ENCODE data around the gene RAI1. TPM values are rescaled to one million over a fixed set of nuclear protein-coding genes. Genes with fewer than 3 reads are reported as not detected.
A peak's percentile ranks its signal among the peaks of the same experiment; 100 is the strongest.

Gene RAI1
- total RNA-seq, 1 donor from 2014 or later = 31.2 TPM

DNA sequence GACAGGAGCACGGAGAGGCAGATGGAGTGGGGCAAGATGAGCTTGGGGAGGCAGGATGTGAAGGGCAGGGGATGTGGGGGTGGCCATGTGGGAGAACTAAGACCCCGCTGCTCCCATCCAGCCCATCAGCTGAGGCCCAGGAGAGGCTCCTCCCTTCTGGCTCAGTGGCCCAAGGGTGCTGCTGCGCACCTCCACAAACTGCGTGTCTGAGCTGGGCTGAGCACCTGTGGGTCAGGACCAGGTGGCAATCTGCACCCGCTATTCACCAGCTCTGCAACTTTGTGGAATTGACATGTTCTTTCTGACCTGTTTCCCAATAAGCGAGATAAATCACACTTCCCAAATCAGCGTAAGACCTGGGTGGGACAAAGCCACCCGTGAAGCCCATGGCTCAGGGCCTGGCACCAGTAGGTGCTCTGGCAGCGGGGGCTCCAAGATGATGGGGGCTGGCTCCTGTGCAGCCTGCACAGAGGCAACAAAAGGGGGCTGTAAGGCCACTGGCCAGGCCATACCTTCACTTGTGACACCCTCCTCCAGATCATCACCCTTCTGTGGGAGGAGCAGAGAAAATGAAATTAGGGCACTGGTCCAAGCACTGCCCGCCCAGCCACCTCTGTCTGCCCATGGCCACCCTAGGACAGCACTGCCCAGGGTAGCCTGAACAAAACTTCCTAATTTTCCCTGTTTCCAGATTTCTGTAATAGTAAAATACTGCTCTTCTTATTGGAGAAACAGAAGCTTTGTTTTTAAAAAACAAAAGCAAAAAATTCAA, 167.2 kb downstream of the RAI1 start:
- no peaks in the 10 kb centered on the region for H3K9me3 Mint-ChIP-seq
- TF ChIP-seq, protein P1, sequence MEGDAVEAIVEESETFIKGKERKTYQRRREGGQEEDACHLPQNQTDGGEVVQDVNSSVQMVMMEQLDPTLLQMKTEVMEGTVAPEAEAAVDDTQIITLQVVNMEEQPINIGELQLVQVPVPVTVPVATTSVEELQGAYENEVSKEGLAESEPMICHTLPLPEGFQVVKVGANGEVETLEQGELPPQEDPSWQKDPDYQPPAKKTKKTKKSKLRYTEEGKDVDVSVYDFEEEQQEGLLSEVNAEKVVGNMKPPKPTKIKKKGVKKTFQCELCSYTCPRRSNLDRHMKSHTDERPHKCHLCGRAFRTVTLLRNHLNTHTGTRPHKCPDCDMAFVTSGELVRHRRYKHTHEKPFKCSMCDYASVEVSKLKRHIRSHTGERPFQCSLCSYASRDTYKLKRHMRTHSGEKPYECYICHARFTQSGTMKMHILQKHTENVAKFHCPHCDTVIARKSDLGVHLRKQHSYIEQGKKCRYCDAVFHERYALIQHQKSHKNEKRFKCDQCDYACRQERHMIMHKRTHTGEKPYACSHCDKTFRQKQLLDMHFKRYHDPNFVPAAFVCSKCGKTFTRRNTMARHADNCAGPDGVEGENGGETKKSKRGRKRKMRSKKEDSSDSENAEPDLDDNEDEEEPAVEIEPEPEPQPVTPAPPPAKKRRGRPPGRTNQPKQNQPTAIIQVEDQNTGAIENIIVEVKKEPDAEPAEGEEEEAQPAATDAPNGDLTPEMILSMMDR (IDR thresholded peaks at IDR 0.05) = no peak
- POLR2A ChIA-PET = interaction anchor here (0.9 to 1.9 kb wide), 4 partner anchors 8 to 14 kb away, joined by 4 to 9 read pairs (median 8); partner anchors contain the start of gene SREBF1
- H3K27ac Mint-ChIP-seq = no peak overlapping the region
- H3K27me3 Mint-ChIP-seq = no peaks in the 10 kb centered on the region
- intact Hi-C loops (cut with micrococcal nuclease) = no loop called here
- ATAC-seq (ENCODE audit: low read depth) (no peak), DNase-seq (no peak)
- peaks cover 3% of the 10 kb centered on the region for H3K36me3 Mint-ChIP-seq (ENCODE audit: low read depth)
- H3K4me1 Mint-ChIP-seq = peaks cover 35% of the 10 kb centered on the region
- CTCF ChIA-PET = interaction anchor here (1.0 to 1.4 kb wide), 2 partner anchors 12 to 13 kb away, joined by 3 to 5 read pairs; partner anchors contain the start of gene SREBF1
- H3K4me3 Mint-ChIP-seq = no peak overlapping the region

DNA sequence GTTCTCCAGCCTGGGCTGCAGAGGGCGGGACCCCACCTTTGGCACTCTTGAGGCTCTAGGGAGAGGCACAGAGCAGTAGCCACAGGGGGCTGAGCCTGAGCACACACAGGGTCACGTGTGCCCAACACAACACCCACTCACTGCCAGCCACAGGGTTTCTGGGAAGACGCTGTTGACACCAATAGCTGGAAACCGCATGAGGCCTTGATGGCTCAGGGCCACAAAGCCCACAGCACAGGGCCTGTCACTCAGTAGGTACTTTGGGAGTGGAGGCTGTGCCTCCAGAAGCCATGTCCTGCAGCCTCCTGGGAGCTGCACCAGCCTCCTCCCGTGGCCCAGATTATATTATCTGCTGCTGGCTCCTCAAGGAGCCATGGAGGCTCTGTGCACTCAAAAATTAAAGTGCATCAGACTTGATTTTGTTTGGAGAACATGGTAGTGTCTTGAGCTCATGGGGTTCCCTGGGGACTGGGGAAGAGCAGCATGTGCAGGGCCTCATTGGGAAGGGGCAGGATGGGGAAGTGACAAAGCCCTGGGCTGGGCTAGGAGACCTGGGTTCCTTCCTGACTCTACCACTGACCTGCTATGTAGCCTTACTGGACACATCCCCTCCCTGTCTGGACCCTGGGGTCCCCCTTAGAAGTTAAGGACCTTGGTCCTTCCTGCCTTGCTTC, 168.0 kb downstream of the RAI1 start:
- no peaks in the 10 kb centered on the region for H3K27me3 Mint-ChIP-seq
- ATAC-seq (ENCODE audit: low read depth) = peak; percentile 51
- DNase-seq = no peak
- intact Hi-C loops (cut with micrococcal nuclease) = no loop called here
- ChIA-PET CTCF (interaction anchor here (0.8 to 1.4 kb wide), 3 partner anchors 12 to 38 kb away, joined by 3 to 5 read pairs (median 4); partner anchors contain the start of gene SREBF1), POLR2A (interaction anchor here (0.5 to 1.9 kb wide), 6 partner anchors 9 to 251 kb away, joined by 3 to 9 read pairs (median 6); no protein-coding TSS in a partner anchor)
- H3K9me3 Mint-ChIP-seq = no peaks in the 10 kb centered on the region
- TF ChIP-seq, protein P1 (IDR thresholded peaks at IDR 0.05) = no peak
- peak overlapping the region; percentile 24 for H3K27ac Mint-ChIP-seq
- peaks cover 3% of the 10 kb centered on the region for H3K36me3 Mint-ChIP-seq (ENCODE audit: low read depth)
- H3K4me3 Mint-ChIP-seq = no peak overlapping the region
- peaks cover 35% of the 10 kb centered on the region for H3K4me1 Mint-ChIP-seq

DNA sequence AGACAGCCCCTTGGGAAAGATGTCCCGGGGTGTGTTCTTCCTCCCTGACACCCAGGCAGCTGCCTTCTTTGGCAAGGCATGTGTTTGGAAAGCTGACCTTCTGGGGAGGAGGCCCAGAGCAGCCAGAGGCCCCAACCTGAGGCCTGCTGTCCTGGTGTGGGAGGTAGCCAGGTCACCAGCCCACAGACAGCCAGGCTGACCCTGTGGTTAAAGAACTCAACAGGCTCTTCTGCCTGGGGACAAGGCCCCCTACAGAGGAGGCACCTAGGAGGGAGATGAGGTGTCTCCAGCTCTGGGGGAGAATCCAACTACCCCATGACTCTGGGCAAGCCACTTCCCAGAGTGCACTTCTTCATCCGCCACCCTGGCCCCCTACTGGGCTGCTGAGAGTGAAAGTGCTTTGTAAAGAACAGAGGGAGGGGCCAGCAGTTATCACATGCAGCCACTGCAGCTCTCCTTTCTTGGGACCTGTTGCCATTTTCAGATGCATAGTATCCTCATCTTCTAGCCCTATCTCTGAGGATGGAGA, 168.7 kb downstream of the RAI1 start:
- no peaks in the 10 kb centered on the region for H3K9me3 Mint-ChIP-seq
- ATAC-seq (ENCODE audit: low read depth) (peak; percentile 88), DNase-seq (no peak)
- peak overlapping the region; percentile 24 for H3K27ac Mint-ChIP-seq
- H3K36me3 Mint-ChIP-seq (ENCODE audit: low read depth) = peaks cover 3% of the 10 kb centered on the region
- no peaks in the 10 kb centered on the region for H3K27me3 Mint-ChIP-seq
- ChIA-PET POLR2A (interaction anchor here (0.6 to 1.9 kb wide), 5 partner anchors 9 to 860 kb away, joined by 3 to 9 read pairs (median 7); no protein-coding TSS in a partner anchor), CTCF (interaction anchor here (0.8 to 1.4 kb wide), 4 partner anchors 10 to 38 kb away, joined by 3 to 5 read pairs (median 4); partner anchors contain the start of gene SREBF1)
- H3K4me1 Mint-ChIP-seq = peaks cover 35% of the 10 kb centered on the region
- no peak overlapping the region for H3K4me3 Mint-ChIP-seq
- TF ChIP-seq, protein P1 (IDR thresholded peaks at IDR 0.05) = no peak
- intact Hi-C loops (cut with micrococcal nuclease) = loop anchor here (1.0 kb wide), 1 partner anchor 10 kb away; no protein-coding TSS in a partner anchor

DNA sequence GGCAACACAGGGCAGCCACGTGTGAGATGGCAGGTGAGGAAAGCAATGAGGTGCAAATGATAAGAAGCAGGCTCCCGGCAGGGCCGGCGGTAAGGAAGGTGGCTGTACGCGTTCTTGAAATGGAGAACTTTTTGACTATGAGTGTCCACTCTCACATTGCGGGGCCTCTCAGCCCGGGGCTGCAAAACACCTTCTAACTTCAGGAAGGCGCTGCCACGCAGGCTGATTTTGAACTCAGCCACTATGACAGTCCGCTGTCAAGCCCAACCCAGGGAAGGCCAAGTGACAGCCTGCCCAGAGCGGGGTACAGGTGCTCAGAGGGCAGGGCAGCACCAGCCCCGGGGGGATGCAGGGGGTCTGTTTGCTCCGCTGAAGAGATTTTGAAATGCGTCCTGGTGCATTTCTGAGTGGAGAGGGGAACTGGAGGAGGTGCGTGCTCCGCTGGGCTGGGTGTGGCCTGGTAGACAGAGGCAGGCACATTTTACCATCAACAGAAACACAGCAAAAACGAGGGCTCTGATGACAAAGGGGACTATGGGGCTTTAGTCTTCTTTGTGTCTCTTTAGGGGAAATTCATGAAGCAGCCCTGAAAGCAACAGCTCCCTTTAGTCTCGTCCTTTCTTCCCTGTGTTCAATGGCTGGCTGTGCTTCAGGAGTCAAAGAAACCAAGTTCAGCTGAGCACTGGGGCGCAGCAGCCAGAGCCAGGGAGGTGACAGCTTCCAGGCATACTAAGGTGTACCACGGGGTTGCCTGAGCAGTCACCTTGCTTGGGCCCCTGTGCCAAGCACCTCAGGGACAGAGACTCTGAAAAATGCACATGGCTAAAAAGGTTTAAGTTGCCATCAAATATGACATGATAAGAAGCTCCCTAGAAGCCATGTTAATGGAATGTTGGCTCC, 170.1 kb downstream of the RAI1 start:
- ChIA-PET CTCF (interaction anchor here (1.0 to 1.1 kb wide), 2 partner anchors 9 to 68 kb away, joined by 3 to 4 read pairs; no protein-coding TSS in a partner anchor), POLR2A (interaction anchor here (1.6 kb wide), 1 partner anchor 169 kb away, joined by 7 read pairs; no protein-coding TSS in a partner anchor)
- no peak overlapping the region for H3K4me3 Mint-ChIP-seq
- H3K36me3 Mint-ChIP-seq (ENCODE audit: low read depth) = peaks cover 3% of the 10 kb centered on the region
- no peaks in the 10 kb centered on the region for H3K9me3 Mint-ChIP-seq
- TF ChIP-seq, protein P1 (IDR thresholded peaks at IDR 0.05) = no peak
- H3K27ac Mint-ChIP-seq = no peak overlapping the region
- DNase-seq (no peak), ATAC-seq (ENCODE audit: low read depth) (no peak)
- peaks cover 35% of the 10 kb centered on the region for H3K4me1 Mint-ChIP-seq
- H3K27me3 Mint-ChIP-seq = no peaks in the 10 kb centered on the region
- intact Hi-C loops (cut with micrococcal nuclease) = no loop called here
